Myometrial cell (primary cell): Measurements from ENCODE around the gene OSTM1. TPM values are rescaled to one million over a fixed set of nuclear protein-coding genes. Genes with fewer than 3 reads are reported as not detected.

ENCODE experiments used
- total RNA-seq: library from RNA; depleted of rRNA; stranded (reverse); fragments of >200 nt; gene quantifications from 2 replicates; pipeline ENCODE4 v1.2.3, GENCODE V29; 2015

The OSTM1 gene, protein sequence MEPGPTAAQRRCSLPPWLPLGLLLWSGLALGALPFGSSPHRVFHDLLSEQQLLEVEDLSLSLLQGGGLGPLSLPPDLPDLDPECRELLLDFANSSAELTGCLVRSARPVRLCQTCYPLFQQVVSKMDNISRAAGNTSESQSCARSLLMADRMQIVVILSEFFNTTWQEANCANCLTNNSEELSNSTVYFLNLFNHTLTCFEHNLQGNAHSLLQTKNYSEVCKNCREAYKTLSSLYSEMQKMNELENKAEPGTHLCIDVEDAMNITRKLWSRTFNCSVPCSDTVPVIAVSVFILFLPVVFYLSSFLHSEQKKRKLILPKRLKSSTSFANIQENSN
- total RNA-seq = 18.6 and 21.0 TPM in 2 replicates

DNA sequence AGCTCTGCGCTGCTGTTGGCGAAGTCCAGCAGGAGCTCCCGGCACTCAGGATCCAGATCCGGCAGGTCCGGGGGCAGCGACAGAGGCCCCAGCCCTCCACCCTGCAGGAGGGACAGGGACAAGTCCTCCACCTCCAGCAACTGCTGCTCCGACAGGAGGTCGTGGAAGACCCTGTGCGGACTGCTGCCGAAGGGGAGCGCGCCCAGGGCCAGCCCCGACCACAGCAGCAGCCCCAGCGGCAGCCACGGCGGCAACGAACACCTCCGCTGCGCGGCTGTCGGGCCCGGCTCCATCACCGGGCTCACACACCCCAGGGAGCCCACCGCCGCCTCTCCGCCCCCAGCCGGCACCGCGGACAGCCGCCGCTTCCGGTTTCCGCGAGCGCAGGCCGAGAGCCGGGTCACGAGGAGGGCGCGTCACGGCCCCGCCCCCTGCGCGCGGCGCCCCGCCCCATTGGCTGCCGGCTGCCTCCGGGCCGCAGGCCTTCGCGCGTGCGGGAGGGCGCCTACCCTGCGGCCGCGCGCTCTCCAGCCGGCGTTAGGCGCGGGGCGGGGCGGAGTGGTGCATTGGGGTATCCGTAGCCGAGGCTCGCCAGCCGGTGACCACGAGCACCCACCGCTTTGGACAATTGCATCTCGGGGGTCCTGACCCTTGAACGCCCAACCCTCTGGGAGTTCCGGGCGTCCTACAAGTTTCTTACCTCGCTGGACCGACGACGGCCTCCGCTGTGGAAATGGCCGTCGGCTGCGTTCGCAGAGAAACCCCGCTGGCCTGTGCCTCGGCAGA lies at the start of gene OSTM1:
Gene OSTM1 (minus strand): TSS at position 383 of the 786 bp plus-strand sequence. CDS start 90 bp downstream, at position 293.

Other genes with a start within 250 kb of the OSTM1 start
- gene SEC63, start 116.5 kb downstream of the OSTM1 start, total RNA-seq = 7.5 and 12.9 TPM in 2 replicates
- not detected in 2 replicates for gene NR2E1, start 91.3 kb upstream of the OSTM1 start, total RNA-seq
- gene SNX3, start 186.3 kb upstream of the OSTM1 start, total RNA-seq = 179 and 180 TPM in 2 replicates
- 2.9 and 6.0 TPM in 2 replicates for gene AFG1L, start 220.3 kb upstream of the OSTM1 start, total RNA-seq